ENCODE data around the gene PARP14. TPM values are rescaled to one million over a fixed set of nuclear protein-coding genes. Genes with fewer than 3 reads are reported as not detected.

PARP14 gene
- total and polyA plus RNA-seq, 7 donors, result 2.2 to 10.0 (median 6.0) TPM

DNA sequence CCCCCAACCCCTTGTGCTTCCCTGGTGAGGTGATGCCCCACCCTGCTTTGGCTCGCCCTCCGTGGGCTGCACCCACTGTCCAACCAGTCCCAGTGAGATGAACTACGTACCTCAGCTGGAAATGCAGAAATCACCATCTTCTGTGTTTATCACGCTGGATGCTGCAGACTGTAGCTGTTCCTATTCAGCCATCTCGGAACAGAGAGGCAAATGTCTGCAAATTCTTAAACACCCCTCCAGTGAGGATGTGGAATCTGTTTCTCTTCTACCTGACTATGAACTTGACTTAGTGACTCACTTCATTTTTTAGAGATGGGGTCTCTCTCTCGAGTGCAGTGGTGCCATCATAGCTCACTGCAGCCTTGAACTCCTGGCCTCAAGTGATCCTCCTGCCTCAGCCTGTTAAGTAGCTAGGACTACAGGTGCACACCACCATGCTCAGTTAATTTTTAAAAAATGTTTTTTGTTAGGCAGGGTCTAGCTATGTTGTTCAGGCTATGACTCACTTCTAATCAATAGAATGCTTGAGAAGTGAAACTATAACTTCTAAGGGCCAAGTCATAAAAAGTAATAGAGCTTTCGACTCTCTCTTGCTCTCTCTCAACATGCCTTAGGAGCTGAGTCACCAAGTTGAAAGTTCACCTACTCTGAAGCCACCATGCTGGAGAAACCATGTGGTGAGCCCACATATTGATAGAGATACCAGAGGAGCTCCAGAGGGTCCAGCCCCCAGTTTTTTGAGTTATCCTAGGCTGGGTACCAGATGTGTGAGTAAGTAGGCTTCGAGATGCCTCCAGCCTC, 11.5 kb upstream of the PARP14 start:
- H3K27me3 ChIP-seq (ENCODE audit: insufficient read depth in 3 of 3, low read length in 2 of 3), result no peaks in the 10 kb centered on the region
- intact Hi-C loops (cut with DNase I), result no loop called here
- TF ChIP-seq, protein P1, sequence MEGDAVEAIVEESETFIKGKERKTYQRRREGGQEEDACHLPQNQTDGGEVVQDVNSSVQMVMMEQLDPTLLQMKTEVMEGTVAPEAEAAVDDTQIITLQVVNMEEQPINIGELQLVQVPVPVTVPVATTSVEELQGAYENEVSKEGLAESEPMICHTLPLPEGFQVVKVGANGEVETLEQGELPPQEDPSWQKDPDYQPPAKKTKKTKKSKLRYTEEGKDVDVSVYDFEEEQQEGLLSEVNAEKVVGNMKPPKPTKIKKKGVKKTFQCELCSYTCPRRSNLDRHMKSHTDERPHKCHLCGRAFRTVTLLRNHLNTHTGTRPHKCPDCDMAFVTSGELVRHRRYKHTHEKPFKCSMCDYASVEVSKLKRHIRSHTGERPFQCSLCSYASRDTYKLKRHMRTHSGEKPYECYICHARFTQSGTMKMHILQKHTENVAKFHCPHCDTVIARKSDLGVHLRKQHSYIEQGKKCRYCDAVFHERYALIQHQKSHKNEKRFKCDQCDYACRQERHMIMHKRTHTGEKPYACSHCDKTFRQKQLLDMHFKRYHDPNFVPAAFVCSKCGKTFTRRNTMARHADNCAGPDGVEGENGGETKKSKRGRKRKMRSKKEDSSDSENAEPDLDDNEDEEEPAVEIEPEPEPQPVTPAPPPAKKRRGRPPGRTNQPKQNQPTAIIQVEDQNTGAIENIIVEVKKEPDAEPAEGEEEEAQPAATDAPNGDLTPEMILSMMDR (IDR thresholded peaks at IDR 0.05), result no peak
- ATAC-seq (no peak), DNase-seq (no peak)
- H3K27ac ChIP-seq, result no peak overlapping the region
- 80 to 84% (median 81%) methylated on average over 8 of the region's 8 CpGs for WGBS, 3 donors
- H3K36me3 ChIP-seq (ENCODE audit: insufficient read depth in 1 of 2, low read depth in 1 of 2), result no peaks in the 10 kb centered on the region
- H3K9me3 ChIP-seq, result no peaks in the 10 kb centered on the region
- H3K4me3 ChIP-seq, result no peak overlapping the region
- no peaks in the 10 kb centered on the region for H3K4me1 ChIP-seq

DNA sequence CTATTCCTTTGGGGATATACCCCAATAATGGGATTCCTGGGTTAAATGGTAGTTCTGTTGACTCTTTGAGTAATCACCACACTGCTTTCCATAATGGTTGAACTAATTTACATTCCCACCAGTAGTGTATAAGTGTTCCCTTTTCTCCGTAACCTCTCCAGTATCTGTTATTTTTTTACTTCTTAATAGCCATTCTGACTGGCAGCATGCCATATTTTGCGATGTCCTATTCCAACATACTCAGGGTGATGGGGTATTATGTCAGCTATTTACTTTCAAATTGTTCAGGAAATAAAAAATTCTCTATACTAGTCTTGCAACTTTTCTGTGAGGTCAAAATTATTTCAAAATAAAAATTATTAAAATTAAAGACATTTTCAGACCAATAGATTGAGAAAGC, 9.1 kb upstream of the PARP14 start:
- Histone ChIP-seq H3K27ac (no peak overlapping the region), H3K4me1 (no peaks in the 10 kb centered on the region), H3K27me3 (ENCODE audit: insufficient read depth in 3 of 3, low read length in 2 of 3) (no peaks in the 10 kb centered on the region), H3K36me3 (ENCODE audit: insufficient read depth in 1 of 2, low read depth in 1 of 2) (no peaks in the 10 kb centered on the region), H3K4me3 (no peak overlapping the region), H3K9me3 (no peaks in the 10 kb centered on the region)
- 68 to 70% (median 69%) methylated on average over 2 of the region's 2 CpGs for WGBS, 3 donors
- ATAC-seq (no peak), DNase-seq (no peak)
- TF ChIP-seq, protein P1 (IDR thresholded peaks at IDR 0.05), result no peak
- intact Hi-C loops (cut with DNase I), result no loop called here

DNA sequence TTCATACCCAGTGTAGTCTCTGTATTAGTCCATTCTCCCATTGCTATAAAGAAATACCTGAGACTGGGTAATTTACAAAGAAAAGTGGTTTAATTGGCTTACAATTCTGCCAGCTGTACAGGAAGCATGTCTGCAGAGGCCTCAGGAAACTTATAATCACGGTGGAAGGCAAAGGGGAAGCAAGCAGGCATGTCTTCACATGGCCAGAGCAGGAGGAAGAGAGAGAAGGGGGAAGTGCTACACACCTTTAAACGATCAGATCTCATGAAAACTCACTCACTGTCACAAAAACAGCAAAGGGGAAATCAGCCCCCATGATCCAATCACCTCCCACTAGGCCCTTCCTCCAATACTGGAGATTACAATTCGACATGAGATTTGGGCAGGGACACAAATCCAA, 6.3 kb upstream of the PARP14 start:
- ATAC-seq (no peak), DNase-seq (no peak)
- no peak overlapping the region for H3K27ac ChIP-seq
- no peaks in the 10 kb centered on the region for H3K36me3 ChIP-seq (ENCODE audit: insufficient read depth in 1 of 2, low read depth in 1 of 2)
- H3K9me3 ChIP-seq, result no peaks in the 10 kb centered on the region
- intact Hi-C loops (cut with DNase I), result no loop called here
- 46 to 62% (median 56%) methylated on average over 3 of the region's 3 CpGs for WGBS, 3 donors
- H3K4me3 ChIP-seq, result no peak overlapping the region
- H3K4me1 ChIP-seq, result no peaks in the 10 kb centered on the region
- no peaks in the 10 kb centered on the region for H3K27me3 ChIP-seq (ENCODE audit: insufficient read depth in 3 of 3, low read length in 2 of 3)
- TF ChIP-seq, protein P1 (IDR thresholded peaks at IDR 0.05), result no peak

DNA sequence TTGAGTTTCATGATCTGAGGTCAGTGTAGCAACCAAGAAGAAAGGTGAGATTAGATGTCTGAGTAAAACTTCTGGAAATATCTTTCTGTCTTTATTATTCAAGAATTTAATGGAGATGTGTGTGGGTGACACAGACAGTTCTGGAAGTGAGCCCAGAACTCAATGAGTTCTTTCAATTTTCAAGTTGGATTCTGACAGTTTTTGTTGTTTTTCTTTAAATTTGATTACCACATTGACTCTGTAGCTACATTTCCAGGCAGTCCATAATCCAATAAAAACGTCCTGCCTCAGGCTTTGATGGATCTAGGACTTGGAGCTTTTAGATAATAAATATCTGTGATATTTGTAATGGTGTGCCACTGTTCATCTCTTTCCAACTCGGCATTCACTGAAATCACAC, 3.9 kb upstream of the PARP14 start:
- H3K27ac ChIP-seq, result no peak overlapping the region
- no peaks in the 10 kb centered on the region for H3K36me3 ChIP-seq (ENCODE audit: insufficient read depth in 1 of 2, low read depth in 1 of 2)
- TF ChIP-seq, protein P1 (IDR thresholded peaks at IDR 0.05), result no peak
- ATAC-seq (no peak), DNase-seq (no peak)
- no peaks in the 10 kb centered on the region for H3K4me1 ChIP-seq
- H3K4me3 ChIP-seq, result no peak overlapping the region
- 63 to 73% (median 72%) methylated on average over 2 of the region's 2 CpGs for WGBS, 3 donors
- intact Hi-C loops (cut with DNase I), result no loop called here
- H3K27me3 ChIP-seq (ENCODE audit: insufficient read depth in 3 of 3, low read length in 2 of 3), result no peaks in the 10 kb centered on the region
- no peaks in the 10 kb centered on the region for H3K9me3 ChIP-seq

DNA sequence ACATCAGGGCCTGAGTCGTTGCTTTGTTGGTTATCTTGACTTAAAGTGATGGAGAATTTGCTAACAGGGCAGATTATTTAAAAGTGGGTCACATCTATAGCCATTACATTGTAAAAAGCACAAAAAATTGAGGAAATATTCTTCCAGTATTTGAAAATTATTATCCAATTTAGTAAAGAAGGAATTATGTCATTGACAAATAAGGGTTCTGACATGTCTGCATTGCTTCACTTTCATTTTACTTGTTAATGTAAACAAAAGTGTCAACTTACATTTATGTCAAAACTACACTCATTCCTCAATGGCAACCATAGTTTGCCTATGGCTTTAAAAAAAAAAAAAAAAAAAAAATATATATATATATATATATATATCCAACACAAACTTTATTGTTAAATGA, 3.4 kb upstream of the PARP14 start:
- DNase-seq (no peak), ATAC-seq (no peak)
- Histone ChIP-seq H3K4me1 (no peaks in the 10 kb centered on the region), H3K4me3 (no peak overlapping the region), H3K36me3 (ENCODE audit: insufficient read depth in 1 of 2, low read depth in 1 of 2) (no peaks in the 10 kb centered on the region), H3K9me3 (no peaks in the 10 kb centered on the region), H3K27me3 (ENCODE audit: insufficient read depth in 3 of 3, low read length in 2 of 3) (no peaks in the 10 kb centered on the region), H3K27ac (no peak overlapping the region)
- intact Hi-C loops (cut with DNase I), result no loop called here
- TF ChIP-seq, protein P1 (IDR thresholded peaks at IDR 0.05), result no peak
- WGBS, 3 donors, result 74 to 79% (median 75%) methylated on average over 1 of the region's 1 CpG
